Muscle of leg (tissue), 11 donors: Measurements from ENCODE around the gene ERICH3. TPM values are rescaled to one million over a fixed set of nuclear protein-coding genes. Genes with fewer than 3 reads are reported as not detected.

Experiments used
- DNase-seq: peaks from one replicate; pipeline ENCODE4 v3.0.0; 2013
- H3K27ac ChIP-seq: one replicate; pipeline ENCODE4 v1.5.1; 2013; ENCODE audit warnings: mild to moderate bottlenecking, low read length, control low read depth
- H3K27me3 ChIP-seq: one replicate; pipeline ENCODE4 v1.6.1; 2013; ENCODE audit warnings: low read length; ENCODE audit not compliant: control insufficient read depth, insufficient read depth
- H3K36me3 ChIP-seq: one replicate; pipeline ENCODE4 v1.6.1; 2013; ENCODE audit warnings: low read length; ENCODE audit not compliant: control insufficient read depth, insufficient read depth
- H3K4me1 ChIP-seq: one replicate; pipeline ENCODE4 v1.6.1; 2013; ENCODE audit warnings: low read length; ENCODE audit not compliant: control insufficient read depth, insufficient read depth
- H3K4me3 ChIP-seq: one replicate; pipeline ENCODE4 v1.5.1; 2013; ENCODE audit warnings: low read length, control low read depth
- H3K9me3 ChIP-seq: replicated peaks from 2 replicates; pipeline ENCODE4 v1.6.1; 2013; ENCODE audit warnings: low read depth, low read length; ENCODE audit not compliant: control insufficient read depth
- WGBS: methylation state at CpG from one replicate; pipeline ENCODE4 v1.1.5; 2013; ENCODE audit warnings: missing lambda C conversion rate; ENCODE audit not compliant: insufficient coverage; 5-methylcytosine and 5-hydroxymethylcytosine counted together
- polyA plus RNA-seq, 8 donors: library from polyadenylated mRNA; unstranded; fragments of 120-200 nt; gene quantifications; one replicate each; pipeline versions ENCODE4 v1.2.1 to v1.2.3, GENCODE V29; 2013; ENCODE audit warnings: inconsistent platforms in 1 of 8, low replicate concordance in 1 of 8; ENCODE audit not compliant: insufficient read length in 8 of 8, insufficient read depth in 1 of 8
- total RNA-seq: library from RNA; stranded (reverse); fragments of 120-200 nt; gene quantifications from one replicate; pipeline ENCODE4 v1.2.4, GENCODE V29; 2013

Gene ERICH3
- total and polyA plus RNA-seq, 9 donors: 0.03 to 0.27 (median 0.08) TPM

DNA sequence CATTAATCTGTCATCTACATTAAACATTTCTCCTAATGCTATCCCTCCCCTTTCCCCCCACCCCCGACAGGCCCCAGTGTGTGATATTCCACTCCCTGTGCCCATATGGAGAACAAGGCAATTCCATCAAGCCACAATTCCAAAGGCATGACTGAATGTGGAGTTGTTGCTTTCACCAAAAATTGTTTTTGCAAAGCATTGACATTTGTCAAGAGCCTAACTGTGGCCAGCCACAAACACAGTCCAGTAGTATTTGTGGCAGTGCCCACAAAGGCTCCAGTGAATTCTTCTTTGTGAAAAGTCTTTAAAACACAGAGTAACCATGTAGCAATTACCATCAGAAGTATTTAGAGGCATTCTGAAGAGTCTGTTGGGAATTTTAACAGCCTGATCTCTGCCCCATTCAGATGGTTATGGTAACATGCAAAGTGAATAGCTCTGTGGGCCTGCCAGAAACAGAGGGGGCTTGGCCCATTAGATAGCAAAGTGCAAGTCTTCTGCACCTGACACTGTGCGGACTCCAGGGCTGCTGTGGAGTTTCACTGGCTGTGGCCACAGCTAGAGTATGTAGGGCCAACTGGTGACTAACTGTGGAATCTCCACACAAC is 149.6 kb downstream of the ERICH3 start:
- H3K27ac ChIP-seq: no peak overlapping the region
- WGBS: 40% methylated on average over 1 of the region's 2 CpGs
- no peak overlapping the region for H3K4me3 ChIP-seq
- H3K4me1 ChIP-seq: no peaks in the 10 kb centered on the region
- no peak for DNase-seq
- no peaks in the 10 kb centered on the region for H3K27me3 ChIP-seq
- no peaks in the 10 kb centered on the region for H3K36me3 ChIP-seq
- H3K9me3 ChIP-seq: no peaks in the 10 kb centered on the region

- H3K4me3 ChIP-seq: no peak overlapping the region
- H3K9me3 ChIP-seq: no peaks in the 10 kb centered on the region
- 0% methylated on average over 1 of the region's 4 CpGs for WGBS
- no peaks in the 10 kb centered on the region for H3K4me1 ChIP-seq
- peak; percentile 21 for DNase-seq
- H3K36me3 ChIP-seq: no peaks in the 10 kb centered on the region
- H3K27ac ChIP-seq: no peak overlapping the region
- no peaks in the 10 kb centered on the region for H3K27me3 ChIP-seq
These were observed 151.4 kb downstream of the ERICH3 start for GRCh38 chr1:74522148-74522547.

Other genes starting within 250 kb of the ERICH3 start
- gene LRRC53, start 161.2 kb downstream of the ERICH3 start, total RNA-seq: not detected
- gene LRRC53, start 161.2 kb downstream of the ERICH3 start, polyA plus RNA-seq: not detected
- 18.7 TPM for gene CRYZ, start 59.3 kb upstream of the ERICH3 start, total RNA-seq
- 10 to 100 TPM; 10.4 to 38.6 (median 25.4) TPM for gene CRYZ, start 59.3 kb upstream of the ERICH3 start, polyA plus RNA-seq
- gene TYW3, start 59.4 kb upstream of the ERICH3 start, total RNA-seq: 13.4 TPM
- gene TYW3, start 59.4 kb upstream of the ERICH3 start, polyA plus RNA-seq: 10 to 100 TPM; 12.4 to 21.1 (median 18.8) TPM